ENCODE measurements around the gene SLC9A4. TPM values are rescaled to one million over a fixed set of nuclear protein-coding genes. Genes with fewer than 3 reads are reported as not detected.

Gene SLC9A4
- polyA plus RNA-seq, 1 donor from 2014 or later, result 0.15 TPM

DNA sequence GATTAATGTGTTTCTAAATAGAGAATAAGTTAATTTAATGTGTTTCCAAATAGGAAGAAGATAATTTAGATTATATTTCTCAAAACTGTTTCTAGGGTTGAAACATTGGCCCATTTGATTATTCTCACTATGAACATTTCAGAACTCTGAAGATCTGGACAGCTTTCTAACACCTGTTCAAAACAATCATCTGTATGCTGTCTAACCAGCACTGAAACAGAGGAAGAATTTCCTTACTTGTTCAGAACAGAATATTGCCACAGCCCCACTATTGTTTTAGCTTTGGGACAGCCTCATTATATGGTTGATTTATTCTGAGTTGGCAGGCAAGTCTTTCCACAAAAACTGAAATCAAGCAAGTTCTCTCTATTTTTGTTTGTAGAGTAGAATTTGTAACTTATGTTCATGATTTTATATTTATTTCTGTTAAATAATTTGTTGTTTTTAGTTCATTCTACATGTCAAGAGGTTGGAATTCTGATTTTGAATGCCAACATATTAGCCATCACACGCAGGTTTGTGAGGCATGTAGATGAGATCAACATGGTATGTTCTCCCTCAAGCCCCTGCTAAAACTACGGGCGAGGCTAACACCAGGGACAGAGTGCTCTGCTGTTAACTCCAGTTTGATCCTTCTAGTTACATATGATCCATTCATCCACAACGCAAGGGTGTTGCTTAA is 38.9 kb upstream of the SLC9A4 start:
- H3K27ac ChIP-seq (ENCODE audit: low read length), result no peak overlapping the region
- H3K4me3 ChIP-seq (ENCODE audit: low read length), result no peak overlapping the region
- no peaks in the 10 kb centered on the region for H3K9me3 ChIP-seq (ENCODE audit: low read length)
- H3K79me2 ChIP-seq (replicated peaks; ENCODE audit: insufficient read depth, low read length), result no peaks in the 10 kb centered on the region
- H3F3A ChIP-seq (ENCODE audit: insufficient read depth, low read length, poor library complexity, severe bottlenecking), result no peaks in the 10 kb centered on the region
- no peak overlapping the region for H2AFZ ChIP-seq (ENCODE audit: low read depth, low read length)
- H4K20me1 ChIP-seq (ENCODE audit: insufficient read depth), result no peaks in the 10 kb centered on the region
- TF ChIP-seq TAF1 (IDR thresholded peaks at IDR 0.05; ENCODE audit: low read depth) (no peak), POLR2AphosphoS5 (IDR thresholded peaks at IDR 0.05) (no peak), SMC3 (conservative IDR thresholded peaks at IDR 0.05; ENCODE audit: poor library complexity) (no peak), EZH2 (IDR thresholded peaks at IDR 0.05; ENCODE audit: borderline replicate concordance, insufficient read depth, low read length, poor library complexity, severe bottlenecking) (no peak), RAD21 (conservative IDR thresholded peaks at IDR 0.05) (no peak), EP300 (conservative IDR thresholded peaks at IDR 0.05; ENCODE audit: poor library complexity, severe bottlenecking) (no peak), MXI1 (conservative IDR thresholded peaks at IDR 0.05; ENCODE audit: poor library complexity, severe bottlenecking) (no peak)
- TF ChIP-seq, protein P1, sequence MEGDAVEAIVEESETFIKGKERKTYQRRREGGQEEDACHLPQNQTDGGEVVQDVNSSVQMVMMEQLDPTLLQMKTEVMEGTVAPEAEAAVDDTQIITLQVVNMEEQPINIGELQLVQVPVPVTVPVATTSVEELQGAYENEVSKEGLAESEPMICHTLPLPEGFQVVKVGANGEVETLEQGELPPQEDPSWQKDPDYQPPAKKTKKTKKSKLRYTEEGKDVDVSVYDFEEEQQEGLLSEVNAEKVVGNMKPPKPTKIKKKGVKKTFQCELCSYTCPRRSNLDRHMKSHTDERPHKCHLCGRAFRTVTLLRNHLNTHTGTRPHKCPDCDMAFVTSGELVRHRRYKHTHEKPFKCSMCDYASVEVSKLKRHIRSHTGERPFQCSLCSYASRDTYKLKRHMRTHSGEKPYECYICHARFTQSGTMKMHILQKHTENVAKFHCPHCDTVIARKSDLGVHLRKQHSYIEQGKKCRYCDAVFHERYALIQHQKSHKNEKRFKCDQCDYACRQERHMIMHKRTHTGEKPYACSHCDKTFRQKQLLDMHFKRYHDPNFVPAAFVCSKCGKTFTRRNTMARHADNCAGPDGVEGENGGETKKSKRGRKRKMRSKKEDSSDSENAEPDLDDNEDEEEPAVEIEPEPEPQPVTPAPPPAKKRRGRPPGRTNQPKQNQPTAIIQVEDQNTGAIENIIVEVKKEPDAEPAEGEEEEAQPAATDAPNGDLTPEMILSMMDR (IDR thresholded peaks at IDR 0.05; ENCODE audit: poor library complexity, severe bottlenecking), result no peak
- TF ChIP-seq, protein P2, sequence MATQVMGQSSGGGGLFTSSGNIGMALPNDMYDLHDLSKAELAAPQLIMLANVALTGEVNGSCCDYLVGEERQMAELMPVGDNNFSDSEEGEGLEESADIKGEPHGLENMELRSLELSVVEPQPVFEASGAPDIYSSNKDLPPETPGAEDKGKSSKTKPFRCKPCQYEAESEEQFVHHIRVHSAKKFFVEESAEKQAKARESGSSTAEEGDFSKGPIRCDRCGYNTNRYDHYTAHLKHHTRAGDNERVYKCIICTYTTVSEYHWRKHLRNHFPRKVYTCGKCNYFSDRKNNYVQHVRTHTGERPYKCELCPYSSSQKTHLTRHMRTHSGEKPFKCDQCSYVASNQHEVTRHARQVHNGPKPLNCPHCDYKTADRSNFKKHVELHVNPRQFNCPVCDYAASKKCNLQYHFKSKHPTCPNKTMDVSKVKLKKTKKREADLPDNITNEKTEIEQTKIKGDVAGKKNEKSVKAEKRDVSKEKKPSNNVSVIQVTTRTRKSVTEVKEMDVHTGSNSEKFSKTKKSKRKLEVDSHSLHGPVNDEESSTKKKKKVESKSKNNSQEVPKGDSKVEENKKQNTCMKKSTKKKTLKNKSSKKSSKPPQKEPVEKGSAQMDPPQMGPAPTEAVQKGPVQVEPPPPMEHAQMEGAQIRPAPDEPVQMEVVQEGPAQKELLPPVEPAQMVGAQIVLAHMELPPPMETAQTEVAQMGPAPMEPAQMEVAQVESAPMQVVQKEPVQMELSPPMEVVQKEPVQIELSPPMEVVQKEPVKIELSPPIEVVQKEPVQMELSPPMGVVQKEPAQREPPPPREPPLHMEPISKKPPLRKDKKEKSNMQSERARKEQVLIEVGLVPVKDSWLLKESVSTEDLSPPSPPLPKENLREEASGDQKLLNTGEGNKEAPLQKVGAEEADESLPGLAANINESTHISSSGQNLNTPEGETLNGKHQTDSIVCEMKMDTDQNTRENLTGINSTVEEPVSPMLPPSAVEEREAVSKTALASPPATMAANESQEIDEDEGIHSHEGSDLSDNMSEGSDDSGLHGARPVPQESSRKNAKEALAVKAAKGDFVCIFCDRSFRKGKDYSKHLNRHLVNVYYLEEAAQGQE (IDR thresholded peaks at IDR 0.05; ENCODE audit: borderline replicate concordance), result no peak
- H3K9me2 ChIP-seq (ENCODE audit: insufficient read depth, low read length), result no peaks in the 10 kb centered on the region
- H3K27me3 ChIP-seq (ENCODE audit: insufficient read depth, low read depth, low read length), result no peaks in the 10 kb centered on the region
- no peaks in the 10 kb centered on the region for H3K36me3 ChIP-seq (ENCODE audit: insufficient read depth, low read length)
- H3K9ac ChIP-seq (ENCODE audit: low read length), result no peak overlapping the region
- H3K4me2 ChIP-seq (ENCODE audit: low read length), result no peak overlapping the region

DNA sequence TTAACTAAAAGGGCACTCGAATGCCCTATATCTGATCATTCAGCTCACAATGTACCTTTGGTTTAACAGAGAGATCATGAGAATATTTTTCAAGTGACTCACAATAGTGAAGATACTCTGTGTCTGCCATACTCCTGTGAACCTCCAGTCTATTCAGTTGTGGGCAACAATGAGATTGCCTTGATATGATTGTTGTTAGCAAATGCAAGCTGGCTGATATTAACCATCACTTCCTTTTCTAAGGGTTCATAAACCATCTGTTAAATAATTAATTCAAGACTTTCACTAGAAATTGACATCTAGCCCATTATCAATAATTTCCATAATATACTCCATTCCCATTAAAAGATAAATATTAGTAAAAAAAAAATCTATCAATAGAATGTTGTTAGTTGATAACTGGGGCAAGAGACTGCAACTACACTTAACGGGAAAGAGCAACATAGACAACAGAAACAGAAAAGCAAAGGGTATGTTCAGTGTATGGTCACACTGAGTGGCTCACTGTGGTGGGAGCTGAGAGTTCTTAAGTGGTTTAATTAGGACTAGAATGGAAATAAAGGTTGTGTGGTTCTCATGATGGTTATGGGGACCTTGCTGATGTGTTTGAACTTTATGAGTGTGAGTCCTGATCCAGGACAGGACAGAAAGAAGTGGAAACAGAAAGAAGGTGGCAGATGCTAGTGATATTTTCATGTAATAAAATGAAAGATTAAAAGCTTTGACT is 38.2 kb upstream of the SLC9A4 start:
- no peaks in the 10 kb centered on the region for H3K36me3 ChIP-seq (ENCODE audit: insufficient read depth, low read length)
- H2AFZ ChIP-seq (ENCODE audit: low read depth, low read length), result no peak overlapping the region
- H3K9me3 ChIP-seq (ENCODE audit: low read length), result no peaks in the 10 kb centered on the region
- H3K4me2 ChIP-seq (ENCODE audit: low read length), result no peak overlapping the region
- no peak overlapping the region for H3K4me3 ChIP-seq (ENCODE audit: low read length)
- no peaks in the 10 kb centered on the region for H3K79me2 ChIP-seq (replicated peaks; ENCODE audit: insufficient read depth, low read length)
- TF ChIP-seq, protein P2 (IDR thresholded peaks at IDR 0.05; ENCODE audit: borderline replicate concordance), result no peak
- TF ChIP-seq POLR2AphosphoS5 (IDR thresholded peaks at IDR 0.05) (no peak), TAF1 (IDR thresholded peaks at IDR 0.05; ENCODE audit: low read depth) (no peak), EZH2 (IDR thresholded peaks at IDR 0.05; ENCODE audit: borderline replicate concordance, insufficient read depth, low read length, poor library complexity, severe bottlenecking) (no peak), EP300 (conservative IDR thresholded peaks at IDR 0.05; ENCODE audit: poor library complexity, severe bottlenecking) (no peak), MXI1 (conservative IDR thresholded peaks at IDR 0.05; ENCODE audit: poor library complexity, severe bottlenecking) (no peak), RAD21 (conservative IDR thresholded peaks at IDR 0.05) (no peak), SMC3 (conservative IDR thresholded peaks at IDR 0.05; ENCODE audit: poor library complexity) (no peak)
- TF ChIP-seq, protein P1 (IDR thresholded peaks at IDR 0.05; ENCODE audit: poor library complexity, severe bottlenecking), result no peak
- no peaks in the 10 kb centered on the region for H4K20me1 ChIP-seq (ENCODE audit: insufficient read depth)
- H3K27ac ChIP-seq (ENCODE audit: low read length), result no peak overlapping the region
- no peak overlapping the region for H3K9ac ChIP-seq (ENCODE audit: low read length)
- no peaks in the 10 kb centered on the region for H3F3A ChIP-seq (ENCODE audit: insufficient read depth, low read length, poor library complexity, severe bottlenecking)
- no peaks in the 10 kb centered on the region for H3K27me3 ChIP-seq (ENCODE audit: insufficient read depth, low read depth, low read length)
- no peaks in the 10 kb centered on the region for H3K9me2 ChIP-seq (ENCODE audit: insufficient read depth, low read length)
